ENCODE data around the gene SLC8A2.

Gene SLC8A2

GRCh38 chr19:47467914-47468313 lies 3.8 kb downstream of the SLC8A2 start:
- no peak for DNase-seq (ENCODE audit: extremely low read depth, low read depth)
- no peak for TF ChIP-seq CTCF (IDR thresholded peaks at IDR 0.05; ENCODE audit: low read depth, low read length)

GRCh38 chr19:47465957-47466356 lies 5.7 kb downstream of the SLC8A2 start:
- TF ChIP-seq CTCF (IDR thresholded peaks at IDR 0.05; ENCODE audit: low read depth, low read length), result no peak

GRCh38 chr19:47464675-47465419 lies 6.8 kb downstream of the SLC8A2 start:
- no peak for TF ChIP-seq CTCF (IDR thresholded peaks at IDR 0.05; ENCODE audit: low read depth, low read length)
- no peak for DNase-seq (ENCODE audit: extremely low read depth, low read depth)

More at GRCh38 chr19:47465957-47466356, 5.7 kb downstream of the SLC8A2 start:
- DNase-seq (ENCODE audit: extremely low read depth, low read depth), result no peak

- no peak for TF ChIP-seq CTCF (IDR thresholded peaks at IDR 0.05; ENCODE audit: low read depth, low read length)
- no peak for DNase-seq (ENCODE audit: extremely low read depth, low read depth)
Observed at GRCh38 chr19:47461876-47462275, 9.8 kb downstream of the SLC8A2 start.

GRCh38 chr19:47459477-47459876 lies 12.2 kb downstream of the SLC8A2 start:
- TF ChIP-seq CTCF (IDR thresholded peaks at IDR 0.05; ENCODE audit: low read depth, low read length), result no peak
- no peak for DNase-seq (ENCODE audit: extremely low read depth, low read depth)

- no peak for DNase-seq (ENCODE audit: extremely low read depth, low read depth)
- TF ChIP-seq CTCF (IDR thresholded peaks at IDR 0.05; ENCODE audit: low read depth, low read length), result no peak
Observed at GRCh38 chr19:47458672-47459071, 13.0 kb downstream of the SLC8A2 start.

- TF ChIP-seq CTCF (IDR thresholded peaks at IDR 0.05; ENCODE audit: low read depth, low read length), result no peak
- no peak for DNase-seq (ENCODE audit: extremely low read depth, low read depth)
Observed at GRCh38 chr19:47456721-47457474, 14.8 kb downstream of the SLC8A2 start.

All from AG09319 (cell line).